Neural cell (in vitro differentiated cells): Measurements from ENCODE around the gene HBZ. TPM values are rescaled to one million over a fixed set of nuclear protein-coding genes. Genes with fewer than 3 reads are reported as not detected.

Source experiments
- H2AFZ ChIP-seq: fragments of 200-600, 300-800 bp; sonication (generic), shearing (Covaris generic); 2 replicates; pipeline ENCODE4 v1.6.0; 2014; ENCODE audit warnings: low read depth, mild to moderate bottlenecking, antibody characterized with exemption, low read length, moderate library complexity
- H3F3A ChIP-seq: fragments of 200-600 bp; shearing (Covaris generic); 2 replicates; pipeline ENCODE4 v1.6.1; 2016; ENCODE audit warnings: mild to moderate bottlenecking, moderate library complexity, mixed read lengths, antibody characterized with exemption, low read length; ENCODE audit not compliant: insufficient read depth, poor library complexity, severe bottlenecking
- H3K27ac ChIP-seq: fragments of 200-600, 300-800 bp; sonication (generic), shearing (Covaris generic); 2 replicates; pipeline ENCODE4 v1.5.1; 2014; ENCODE audit warnings: mild to moderate bottlenecking, low read length, moderate library complexity
- H3K27me3 ChIP-seq: fragments of 300-800, 200-600 bp; sonication (generic), shearing (Covaris generic); 2 replicates; pipeline ENCODE4 v1.6.0; 2014; ENCODE audit warnings: mild to moderate bottlenecking, low read depth, low read length, moderate library complexity; ENCODE audit not compliant: insufficient read depth
- H3K36me3 ChIP-seq: fragments of 300-800, 200-600 bp; sonication (generic), shearing (Covaris generic); 2 replicates; pipeline ENCODE4 v1.5.1; 2014; ENCODE audit warnings: mild to moderate bottlenecking, antibody characterized with exemption, low read length, moderate library complexity; ENCODE audit not compliant: insufficient read depth
- H3K4me2 ChIP-seq: fragments of 300-800, 200-600 bp; sonication (generic), shearing (Covaris generic); 2 replicates; pipeline ENCODE4 v1.6.0; 2014; ENCODE audit warnings: mild to moderate bottlenecking, low read length
- H3K4me3 ChIP-seq: fragments of 300-800, 200-600 bp; sonication (generic), shearing (Covaris generic); 2 replicates; pipeline ENCODE4 v1.5.1; 2014; ENCODE audit warnings: mild to moderate bottlenecking, low read length, moderate library complexity
- H3K79me2 ChIP-seq: fragments of 200-600 bp; shearing (Covaris generic); replicated peaks from 2 replicates; pipeline ENCODE4 v1.6.0; 2014; ENCODE audit warnings: mild to moderate bottlenecking, low read length, moderate library complexity; ENCODE audit not compliant: insufficient read depth
- H3K9ac ChIP-seq: fragments of 300-800, 200-600 bp; sonication (generic), shearing (Covaris generic); 2 replicates; pipeline ENCODE4 v1.6.1; 2016; ENCODE audit warnings: mild to moderate bottlenecking, low read length, mixed read lengths
- H3K9me2 ChIP-seq: fragments of 200-600 bp; shearing (Covaris generic); 2 replicates; pipeline ENCODE4 v1.6.1; 2016; ENCODE audit warnings: mild to moderate bottlenecking, low read length, mixed read lengths; ENCODE audit not compliant: insufficient read depth
- H3K9me3 ChIP-seq: fragments of 200-600, 300-800 bp; sonication (generic), shearing (Covaris generic); 2 replicates; pipeline ENCODE4 v1.6.1; 2016; ENCODE audit warnings: mild to moderate bottlenecking, mixed run types, low read length, moderate library complexity, mixed read lengths
- H4K20me1 ChIP-seq: fragments of 200-600 bp; shearing (Covaris generic); 2 replicates; pipeline ENCODE4 v1.6.1; 2016; ENCODE audit warnings: mild to moderate bottlenecking, mixed run types; ENCODE audit not compliant: insufficient read depth
- EP300 ChIP-seq: fragments of 450-650 bp; conservative IDR thresholded peaks from 2 replicates; pipeline ENCODE4 v1.6.1; 2014; ENCODE audit warnings: antibody characterized with exemption, mild to moderate bottlenecking, moderate library complexity; ENCODE audit not compliant: poor library complexity, severe bottlenecking
- EZH2 ChIP-seq: fragments of 200-600, 300-800 bp; shearing (Covaris generic), sonication (generic); IDR thresholded peaks from 2 replicates; pipeline ENCODE4 v1.6.1; 2014; ENCODE audit warnings: antibody characterized with exemption, low read length, borderline replicate concordance, mild to moderate bottlenecking; ENCODE audit not compliant: insufficient read depth, poor library complexity, severe bottlenecking
- MXI1 ChIP-seq: fragments of 450-650 bp; conservative IDR thresholded peaks from 2 replicates; pipeline ENCODE4 v1.6.1; 2014; ENCODE audit warnings: antibody characterized with exemption, mild to moderate bottlenecking; ENCODE audit not compliant: poor library complexity, severe bottlenecking
- POLR2AphosphoS5 ChIP-seq: IDR thresholded peaks from 2 replicates; pipeline ENCODE4 v1.6.1; 2012
- RAD21 ChIP-seq: fragments of 450-650 bp; conservative IDR thresholded peaks from 2 replicates; pipeline ENCODE4 v1.6.1; 2014; ENCODE audit warnings: antibody characterized with exemption, mild to moderate bottlenecking, moderate library complexity
- SMC3 ChIP-seq: fragments of 450-650 bp; conservative IDR thresholded peaks from 2 replicates; pipeline ENCODE4 v1.6.1; 2014; ENCODE audit warnings: antibody characterized with exemption, mild to moderate bottlenecking, moderate library complexity; ENCODE audit not compliant: poor library complexity
- TAF1 ChIP-seq: IDR thresholded peaks from 2 replicates; pipeline ENCODE4 v1.6.1; 2012; ENCODE audit warnings: low read depth
- polyA plus RNA-seq: library from polyadenylated mRNA; depleted of rRNA; stranded (reverse); fragments of >200 nt; gene quantifications from 2 replicates; pipeline ENCODE4 v1.2.3, GENCODE V29; 2014
- TF ChIP-seq, protein P1 (sequence below): IDR thresholded peaks from 2 replicates; pipeline ENCODE4 v1.6.1; 2012; ENCODE audit warnings: borderline replicate concordance
- TF ChIP-seq, protein P2 (sequence below): fragments of 450-650 bp; IDR thresholded peaks from 2 replicates; pipeline ENCODE4 v1.5.1; 2014; ENCODE audit warnings: antibody characterized with exemption, mild to moderate bottlenecking, moderate library complexity; ENCODE audit not compliant: poor library complexity, severe bottlenecking

Gene HBZ
- polyA plus RNA-seq, 1 donor from 2014 or later, result not detected

DNA sequence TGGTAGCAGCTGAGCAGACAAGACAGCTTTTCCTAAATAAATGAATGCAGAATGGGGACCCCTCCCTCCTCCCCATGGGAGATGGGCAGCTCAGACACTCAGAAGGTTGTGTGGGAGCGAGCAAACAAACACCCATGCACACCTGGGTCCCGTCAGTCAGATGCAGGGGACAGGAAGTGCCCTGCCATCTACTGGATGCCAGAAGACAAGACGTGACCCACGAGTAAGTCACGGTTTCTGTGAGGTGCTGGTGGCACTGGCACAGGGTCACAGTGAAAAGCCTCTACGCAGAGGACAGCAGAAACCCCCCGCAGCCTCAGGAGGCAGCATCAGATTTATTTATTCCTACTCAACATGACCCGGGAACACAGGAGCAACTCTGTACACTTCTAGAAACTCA is 36.2 kb downstream of the HBZ start:
- no peak overlapping the region for H3K9ac ChIP-seq
- H3K27ac ChIP-seq, result no peak overlapping the region
- H3K9me2 ChIP-seq, result no peaks in the 10 kb centered on the region
- no peak overlapping the region for H3K4me3 ChIP-seq
- H3K36me3 ChIP-seq, result peaks cover 4% of the 10 kb centered on the region
- TF ChIP-seq TAF1, result no peak
- no peak for TF ChIP-seq EP300
- no peak for TF ChIP-seq RAD21
- no peak for TF ChIP-seq EZH2
- TF ChIP-seq MXI1, result no peak
- TF ChIP-seq POLR2AphosphoS5, result no peak
- TF ChIP-seq SMC3, result no peak
- TF ChIP-seq, protein P1, sequence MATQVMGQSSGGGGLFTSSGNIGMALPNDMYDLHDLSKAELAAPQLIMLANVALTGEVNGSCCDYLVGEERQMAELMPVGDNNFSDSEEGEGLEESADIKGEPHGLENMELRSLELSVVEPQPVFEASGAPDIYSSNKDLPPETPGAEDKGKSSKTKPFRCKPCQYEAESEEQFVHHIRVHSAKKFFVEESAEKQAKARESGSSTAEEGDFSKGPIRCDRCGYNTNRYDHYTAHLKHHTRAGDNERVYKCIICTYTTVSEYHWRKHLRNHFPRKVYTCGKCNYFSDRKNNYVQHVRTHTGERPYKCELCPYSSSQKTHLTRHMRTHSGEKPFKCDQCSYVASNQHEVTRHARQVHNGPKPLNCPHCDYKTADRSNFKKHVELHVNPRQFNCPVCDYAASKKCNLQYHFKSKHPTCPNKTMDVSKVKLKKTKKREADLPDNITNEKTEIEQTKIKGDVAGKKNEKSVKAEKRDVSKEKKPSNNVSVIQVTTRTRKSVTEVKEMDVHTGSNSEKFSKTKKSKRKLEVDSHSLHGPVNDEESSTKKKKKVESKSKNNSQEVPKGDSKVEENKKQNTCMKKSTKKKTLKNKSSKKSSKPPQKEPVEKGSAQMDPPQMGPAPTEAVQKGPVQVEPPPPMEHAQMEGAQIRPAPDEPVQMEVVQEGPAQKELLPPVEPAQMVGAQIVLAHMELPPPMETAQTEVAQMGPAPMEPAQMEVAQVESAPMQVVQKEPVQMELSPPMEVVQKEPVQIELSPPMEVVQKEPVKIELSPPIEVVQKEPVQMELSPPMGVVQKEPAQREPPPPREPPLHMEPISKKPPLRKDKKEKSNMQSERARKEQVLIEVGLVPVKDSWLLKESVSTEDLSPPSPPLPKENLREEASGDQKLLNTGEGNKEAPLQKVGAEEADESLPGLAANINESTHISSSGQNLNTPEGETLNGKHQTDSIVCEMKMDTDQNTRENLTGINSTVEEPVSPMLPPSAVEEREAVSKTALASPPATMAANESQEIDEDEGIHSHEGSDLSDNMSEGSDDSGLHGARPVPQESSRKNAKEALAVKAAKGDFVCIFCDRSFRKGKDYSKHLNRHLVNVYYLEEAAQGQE, result no peak
- TF ChIP-seq, protein P2, sequence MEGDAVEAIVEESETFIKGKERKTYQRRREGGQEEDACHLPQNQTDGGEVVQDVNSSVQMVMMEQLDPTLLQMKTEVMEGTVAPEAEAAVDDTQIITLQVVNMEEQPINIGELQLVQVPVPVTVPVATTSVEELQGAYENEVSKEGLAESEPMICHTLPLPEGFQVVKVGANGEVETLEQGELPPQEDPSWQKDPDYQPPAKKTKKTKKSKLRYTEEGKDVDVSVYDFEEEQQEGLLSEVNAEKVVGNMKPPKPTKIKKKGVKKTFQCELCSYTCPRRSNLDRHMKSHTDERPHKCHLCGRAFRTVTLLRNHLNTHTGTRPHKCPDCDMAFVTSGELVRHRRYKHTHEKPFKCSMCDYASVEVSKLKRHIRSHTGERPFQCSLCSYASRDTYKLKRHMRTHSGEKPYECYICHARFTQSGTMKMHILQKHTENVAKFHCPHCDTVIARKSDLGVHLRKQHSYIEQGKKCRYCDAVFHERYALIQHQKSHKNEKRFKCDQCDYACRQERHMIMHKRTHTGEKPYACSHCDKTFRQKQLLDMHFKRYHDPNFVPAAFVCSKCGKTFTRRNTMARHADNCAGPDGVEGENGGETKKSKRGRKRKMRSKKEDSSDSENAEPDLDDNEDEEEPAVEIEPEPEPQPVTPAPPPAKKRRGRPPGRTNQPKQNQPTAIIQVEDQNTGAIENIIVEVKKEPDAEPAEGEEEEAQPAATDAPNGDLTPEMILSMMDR, result no peak
- no peaks in the 10 kb centered on the region for H3K9me3 ChIP-seq
- H3K79me2 ChIP-seq, result no peaks in the 10 kb centered on the region
- no peaks in the 10 kb centered on the region for H3K27me3 ChIP-seq
- no peak overlapping the region for H2AFZ ChIP-seq
- H3F3A ChIP-seq, result no peaks in the 10 kb centered on the region
- no peaks in the 10 kb centered on the region for H4K20me1 ChIP-seq
- no peak overlapping the region for H3K4me2 ChIP-seq

DNA sequence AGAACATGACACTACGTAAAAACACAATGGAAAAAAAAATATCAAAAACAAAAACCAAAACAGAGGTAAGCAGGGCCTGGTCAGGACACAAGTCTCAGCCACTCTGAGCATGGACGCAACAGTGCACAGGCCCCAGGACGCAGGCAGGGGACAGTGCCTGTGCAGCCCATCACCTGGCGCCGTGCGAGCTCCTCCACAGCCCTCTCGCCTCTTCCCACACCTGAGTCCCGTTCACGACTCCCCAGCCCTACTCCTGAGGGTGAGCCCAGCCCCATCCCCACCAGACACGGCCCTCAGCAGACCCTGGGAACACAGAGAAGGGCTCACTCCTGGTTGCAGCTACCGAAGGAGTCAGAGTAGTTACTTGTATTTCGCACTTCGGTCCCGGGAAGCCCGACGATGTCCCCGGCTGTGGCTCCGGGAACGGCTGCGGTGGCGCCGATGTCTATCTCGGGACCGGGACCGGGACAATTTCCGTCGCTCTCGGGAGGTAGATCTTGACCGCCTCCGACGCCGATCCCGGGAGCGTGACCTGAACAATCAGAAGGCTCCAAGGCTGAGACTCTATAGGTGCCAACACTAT is 37.3 kb downstream of the HBZ start:
- no peaks in the 10 kb centered on the region for H3K9me2 ChIP-seq
- H2AFZ ChIP-seq, result no peak overlapping the region
- no peaks in the 10 kb centered on the region for H4K20me1 ChIP-seq
- no peaks in the 10 kb centered on the region for H3K9me3 ChIP-seq
- H3K9ac ChIP-seq, result no peak overlapping the region
- H3K4me2 ChIP-seq, result no peak overlapping the region
- peaks cover 4% of the 10 kb centered on the region for H3K36me3 ChIP-seq
- TF ChIP-seq SMC3 (no peak), MXI1 (no peak)
- no peak overlapping the region for H3K27ac ChIP-seq
- H3K27me3 ChIP-seq, result no peaks in the 10 kb centered on the region
- no peaks in the 10 kb centered on the region for H3F3A ChIP-seq
- H3K79me2 ChIP-seq, result no peaks in the 10 kb centered on the region
- H3K4me3 ChIP-seq, result no peak overlapping the region

DNA sequence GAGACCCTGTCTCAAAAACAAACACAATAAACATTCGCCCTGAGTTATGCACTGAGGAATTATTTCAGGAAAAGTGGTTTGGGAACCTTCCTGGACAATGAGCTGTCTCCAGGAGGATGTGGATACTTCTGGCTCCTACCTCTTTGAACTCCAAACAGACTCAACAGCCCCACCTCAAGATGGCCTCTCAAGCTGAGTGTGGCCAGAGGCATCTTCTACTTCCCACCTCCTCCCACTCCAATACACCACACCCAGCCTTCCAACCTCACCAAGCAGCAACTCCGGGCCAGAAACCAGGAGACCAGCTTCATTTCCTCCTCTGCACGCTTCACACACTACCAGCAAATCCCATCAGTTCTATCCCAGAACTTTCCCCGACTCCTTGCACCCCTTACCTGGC is 39.4 kb downstream of the HBZ start:
- H3F3A ChIP-seq, result no peaks in the 10 kb centered on the region
- H3K27ac ChIP-seq, result no peak overlapping the region
- no peaks in the 10 kb centered on the region for H3K27me3 ChIP-seq
- TF ChIP-seq, protein P1, result no peak
- TF ChIP-seq, protein P2, result no peak
- TF ChIP-seq SMC3, result no peak
- TF ChIP-seq MXI1, result no peak
- TF ChIP-seq TAF1, result no peak
- no peak for TF ChIP-seq RAD21
- no peak for TF ChIP-seq EZH2
- no peak for TF ChIP-seq POLR2AphosphoS5
- TF ChIP-seq EP300, result no peak
- H4K20me1 ChIP-seq, result no peaks in the 10 kb centered on the region
- no peak overlapping the region for H2AFZ ChIP-seq
- H3K4me3 ChIP-seq, result no peak overlapping the region
- no peak overlapping the region for H3K9ac ChIP-seq
- H3K9me3 ChIP-seq, result no peaks in the 10 kb centered on the region
- no peaks in the 10 kb centered on the region for H3K79me2 ChIP-seq
- no peak overlapping the region for H3K4me2 ChIP-seq
- peaks cover 4% of the 10 kb centered on the region for H3K36me3 ChIP-seq
- no peaks in the 10 kb centered on the region for H3K9me2 ChIP-seq
